Measurements from ENCODE around the gene FERMT3.

The FERMT3 gene

GRCh38 chr11:64241491-64242374 lies 35.2 kb downstream of the FERMT3 start:
- TF ChIP-seq, protein P1, sequence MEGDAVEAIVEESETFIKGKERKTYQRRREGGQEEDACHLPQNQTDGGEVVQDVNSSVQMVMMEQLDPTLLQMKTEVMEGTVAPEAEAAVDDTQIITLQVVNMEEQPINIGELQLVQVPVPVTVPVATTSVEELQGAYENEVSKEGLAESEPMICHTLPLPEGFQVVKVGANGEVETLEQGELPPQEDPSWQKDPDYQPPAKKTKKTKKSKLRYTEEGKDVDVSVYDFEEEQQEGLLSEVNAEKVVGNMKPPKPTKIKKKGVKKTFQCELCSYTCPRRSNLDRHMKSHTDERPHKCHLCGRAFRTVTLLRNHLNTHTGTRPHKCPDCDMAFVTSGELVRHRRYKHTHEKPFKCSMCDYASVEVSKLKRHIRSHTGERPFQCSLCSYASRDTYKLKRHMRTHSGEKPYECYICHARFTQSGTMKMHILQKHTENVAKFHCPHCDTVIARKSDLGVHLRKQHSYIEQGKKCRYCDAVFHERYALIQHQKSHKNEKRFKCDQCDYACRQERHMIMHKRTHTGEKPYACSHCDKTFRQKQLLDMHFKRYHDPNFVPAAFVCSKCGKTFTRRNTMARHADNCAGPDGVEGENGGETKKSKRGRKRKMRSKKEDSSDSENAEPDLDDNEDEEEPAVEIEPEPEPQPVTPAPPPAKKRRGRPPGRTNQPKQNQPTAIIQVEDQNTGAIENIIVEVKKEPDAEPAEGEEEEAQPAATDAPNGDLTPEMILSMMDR (IDR thresholded peaks at IDR 0.05): no peak

DNA sequence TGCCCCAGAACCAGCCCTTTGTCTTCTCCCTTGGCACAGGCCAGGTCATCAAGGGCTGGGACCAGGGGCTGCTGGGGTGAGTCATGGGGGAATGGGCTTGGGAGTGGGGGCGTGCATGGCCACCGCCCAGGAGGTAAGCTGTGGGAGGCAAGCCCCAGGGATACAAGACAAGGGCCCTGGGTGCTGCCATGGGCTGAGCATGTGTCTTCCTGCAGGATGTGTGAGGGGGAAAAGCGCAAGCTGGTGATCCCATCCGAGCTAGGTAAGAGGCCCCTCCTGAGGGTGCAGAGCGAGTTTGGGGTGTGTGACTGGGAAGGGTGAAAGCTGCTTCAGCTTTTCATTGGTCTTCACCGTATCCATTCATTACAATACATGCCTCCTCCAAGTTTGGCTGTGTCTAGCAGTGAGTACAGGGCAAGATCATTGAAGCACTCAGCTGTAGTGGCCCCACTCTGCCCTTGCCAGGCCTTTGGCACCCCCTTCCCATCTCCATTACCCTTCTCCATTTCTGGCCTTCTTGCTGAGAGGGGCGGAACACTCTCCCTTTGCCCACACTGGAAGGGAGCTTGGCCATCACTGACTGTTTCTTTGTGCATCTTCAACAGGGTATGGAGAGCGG lies 36.8 kb downstream of the FERMT3 start:
- TF ChIP-seq, protein P1 (IDR thresholded peaks at IDR 0.05): no peak

DNA sequence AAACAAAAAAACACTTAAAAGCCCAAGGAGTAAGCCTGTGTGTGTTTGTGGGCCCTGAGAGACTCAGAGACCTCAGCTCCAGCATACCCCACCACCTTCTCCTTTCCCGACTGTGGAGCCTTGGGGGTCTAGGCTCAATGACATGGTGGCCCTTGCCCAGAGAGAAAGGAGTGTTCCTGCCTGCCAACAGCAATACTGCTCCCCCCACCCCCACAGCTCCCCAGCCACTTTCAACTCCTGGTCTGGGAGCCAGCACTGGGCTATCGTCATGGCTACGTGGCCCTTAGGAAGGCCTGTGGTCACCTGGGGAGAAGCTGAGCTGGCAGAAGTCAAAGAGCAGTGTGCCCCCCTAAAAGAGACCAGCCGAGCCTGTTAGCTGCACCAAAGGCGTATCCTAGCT lies 37.6 kb downstream of the FERMT3 start:
- TF ChIP-seq, protein P1 (IDR thresholded peaks at IDR 0.05): no peak

DNA sequence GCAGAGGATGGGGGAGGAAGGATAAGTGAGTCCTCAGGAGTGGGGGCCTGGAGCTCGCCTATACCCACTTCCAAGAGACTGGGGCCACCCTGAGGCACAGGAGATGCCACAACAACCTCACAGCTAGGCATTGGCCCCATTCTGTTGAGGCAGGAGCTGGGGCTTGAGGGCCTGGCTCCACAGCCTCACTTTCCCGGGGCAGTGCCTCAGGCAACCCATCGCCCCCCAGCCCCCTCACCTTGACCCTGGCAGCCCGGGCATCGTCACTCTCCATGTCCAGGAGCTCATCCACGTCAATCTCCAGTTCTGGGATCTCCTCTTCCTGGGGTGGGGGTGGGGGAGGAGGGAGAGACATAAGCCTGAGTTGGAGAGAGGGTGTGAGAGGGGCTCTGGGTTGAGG lies 38.4 kb downstream of the FERMT3 start:
- TF ChIP-seq, protein P1 (IDR thresholded peaks at IDR 0.05): no peak

DNA sequence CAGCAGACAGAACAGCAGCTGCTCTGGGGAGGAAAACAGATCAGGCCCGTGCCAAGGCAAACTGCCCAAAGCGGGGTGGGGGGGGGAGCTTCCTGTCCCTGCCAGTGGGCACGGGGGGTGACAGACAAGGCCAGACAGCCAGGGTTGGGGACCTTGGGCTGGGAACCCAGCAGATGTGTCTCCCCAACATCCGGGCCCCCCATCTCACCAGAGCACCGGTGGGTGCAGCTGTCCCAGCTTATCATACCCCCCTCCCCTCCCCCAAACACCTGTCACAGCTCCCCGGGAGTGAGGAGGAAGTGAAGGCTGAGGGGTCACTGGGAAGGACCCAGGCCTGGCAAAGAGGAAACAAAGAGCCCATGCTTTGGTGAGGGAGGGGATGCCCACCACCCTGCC lies 38.9 kb downstream of the FERMT3 start:
- TF ChIP-seq, protein P1 (IDR thresholded peaks at IDR 0.05): no peak

DNA sequence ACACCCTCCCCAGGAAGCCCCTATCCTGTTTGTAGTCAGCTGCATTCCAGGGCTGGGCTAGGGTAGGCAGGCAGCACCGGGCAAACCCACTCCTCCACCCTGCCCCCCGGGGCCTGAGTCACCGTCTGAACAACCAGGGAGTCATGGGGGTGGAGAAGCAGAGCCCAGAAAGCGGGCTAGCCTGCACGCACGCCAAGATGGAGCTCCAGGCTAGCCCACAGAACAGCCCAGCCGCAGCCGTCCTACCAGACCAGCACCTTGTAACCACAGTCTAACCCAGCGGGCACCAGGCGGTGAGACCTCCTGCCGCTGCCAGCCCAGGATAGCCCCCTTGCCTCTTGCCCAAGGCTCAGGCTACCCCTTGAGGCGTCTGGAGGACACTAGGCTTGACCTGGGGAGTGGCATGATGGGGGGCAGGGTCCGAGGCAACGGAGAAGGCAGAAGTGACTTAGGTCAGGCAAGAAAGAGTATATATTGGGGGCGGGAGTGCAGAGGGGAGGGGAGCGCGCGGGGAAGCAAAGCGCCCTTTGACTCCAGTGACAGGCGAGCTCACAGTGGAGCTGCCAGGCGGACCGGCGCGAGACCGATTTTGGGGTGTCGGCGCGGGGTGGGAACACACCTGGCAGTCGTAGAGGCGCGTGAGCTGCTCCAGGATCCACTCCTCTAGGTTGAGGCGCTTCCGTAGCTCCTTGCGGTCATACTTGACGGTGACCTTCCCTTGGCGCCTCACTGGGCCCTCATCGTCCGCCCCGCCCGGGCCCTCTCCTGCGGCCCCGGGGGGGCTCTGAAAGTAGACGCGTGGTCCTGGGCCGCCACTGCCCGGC lies 39.5 kb downstream of the FERMT3 start:
- TF ChIP-seq, protein P1 (IDR thresholded peaks at IDR 0.05): no peak

Measured in LNCAP (cell line).